Activated CD8-positive, alpha-beta memory T cell treated with anti-CD3 and anti-CD28 coated beads for 1 hour (primary cell): ENCODE results near the gene EXOC3L2.

ENCODE experiments used
- DNase-seq, 2 donors: peaks; one replicate each; pipeline ENCODE4 v3.0.0-alpha.2; 2020; ENCODE audit warnings: low read depth in 1 of 2; ENCODE audit errors: extremely low read depth in 1 of 2

EXOC3L2 gene

GRCh38 chr19:45182758-45183157 lies 62.4 kb downstream of the EXOC3L2 start:
- DNase-seq, result no peak

GRCh38 chr19:45180936-45181335 lies 64.3 kb downstream of the EXOC3L2 start:
- DNase-seq, result no peak

- DNase-seq, result no peak
These were observed 65.3 kb downstream of the EXOC3L2 start for GRCh38 chr19:45179892-45180370.

GRCh38 chr19:45179072-45179891 lies 65.9 kb downstream of the EXOC3L2 start:
- no peak for DNase-seq

GRCh38 chr19:45178262-45179071 lies 66.7 kb downstream of the EXOC3L2 start, which contains the start of gene BLOC1S3:
Gene BLOC1S3 (plus strand): TSS chr19:45178784. CDS start chr19:45179297, 513 bp downstream.
- peak; percentile 98 to 99 for DNase-seq

- no peak for DNase-seq
These were observed 67.4 kb downstream of the EXOC3L2 start, which contains the start of gene TRAPPC6A for GRCh38 chr19:45177817-45178261. Gene TRAPPC6A (minus strand): TSS chr19:45178237. CDS start chr19:45178218, 19 bp downstream.

DNA sequence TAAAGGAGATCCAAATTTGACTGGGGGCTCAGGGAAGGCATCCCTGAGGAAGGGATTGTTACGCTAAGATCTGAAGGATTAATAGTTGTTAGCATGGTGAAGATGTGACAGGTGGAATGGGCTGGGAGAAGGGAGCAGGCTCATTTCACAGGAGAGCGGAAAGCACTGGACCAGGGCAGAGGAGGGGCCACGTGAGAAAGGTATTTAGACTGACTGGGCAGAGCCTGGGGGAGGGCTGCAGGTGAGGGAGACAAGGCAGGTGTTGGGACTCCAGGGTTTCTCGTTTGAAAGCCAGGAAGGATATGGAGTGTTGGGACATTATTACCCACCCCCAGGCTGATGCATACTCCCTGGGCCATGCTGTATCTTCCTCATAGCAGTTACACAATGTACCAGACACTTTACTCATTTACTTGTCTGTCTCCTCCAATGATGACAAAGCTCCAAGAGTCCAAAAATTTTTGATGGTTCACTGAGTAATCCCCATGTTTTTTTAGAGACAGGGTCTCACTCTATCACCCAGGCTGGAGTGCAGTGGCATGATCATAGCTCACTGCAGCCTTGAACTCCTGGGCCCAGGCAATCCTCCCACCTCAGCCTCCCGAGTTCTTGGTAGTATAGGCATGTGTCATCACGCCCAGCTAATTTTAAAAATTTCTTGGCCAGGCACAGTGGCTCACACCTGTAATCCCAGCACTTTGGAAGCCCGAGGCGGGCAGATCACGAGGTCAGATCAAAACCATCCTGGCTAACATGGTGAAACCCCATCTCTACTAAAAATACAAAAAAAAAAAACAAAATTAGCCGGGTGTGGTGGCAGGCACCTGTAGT lies 69.5 kb downstream of the EXOC3L2 start:
- DNase-seq, result no peak

- DNase-seq, result no peak
These were observed 71.4 kb downstream of the EXOC3L2 start for GRCh38 chr19:45173816-45174215.

DNA sequence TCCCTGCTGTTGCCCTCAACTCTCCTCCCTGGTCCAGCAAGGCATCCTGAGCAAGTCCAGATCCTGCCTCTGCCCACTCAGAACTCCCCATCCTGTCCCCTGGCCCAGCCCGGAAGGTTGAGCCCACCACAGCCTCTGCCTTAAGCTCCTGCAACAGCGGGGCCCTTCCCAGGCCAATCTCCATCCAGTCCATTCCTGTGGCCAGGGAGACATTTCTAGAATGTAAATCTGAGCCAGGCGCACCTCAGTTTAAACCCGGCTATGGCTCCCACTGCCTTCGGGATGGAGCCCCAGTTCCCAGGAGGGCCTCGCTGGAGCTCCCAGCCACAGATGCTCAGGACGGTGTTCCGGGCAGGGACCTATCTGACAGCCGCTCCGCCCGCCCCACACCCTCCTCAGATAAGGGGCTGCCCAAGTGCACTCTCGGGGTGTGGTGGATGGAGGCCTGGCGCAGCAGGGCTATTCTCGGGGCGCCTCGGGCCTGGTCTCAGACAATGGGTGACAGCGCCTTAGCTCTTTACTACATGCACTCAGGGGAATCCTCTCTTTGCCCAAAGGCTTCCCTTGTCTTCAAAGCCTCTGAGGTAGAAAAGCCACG lies 72.5 kb downstream of the EXOC3L2 start:
- no peak for DNase-seq

GRCh38 chr19:45172173-45172572 lies 73.0 kb downstream of the EXOC3L2 start:
- DNase-seq, result no peak

- DNase-seq, result no peak
These were observed 74.0 kb downstream of the EXOC3L2 start for GRCh38 chr19:45171211-45171623.

GRCh38 chr19:45170146-45171106 lies 74.8 kb downstream of the EXOC3L2 start:
- no peak for DNase-seq

- no peak for DNase-seq
These were observed 75.6 kb downstream of the EXOC3L2 start for GRCh38 chr19:45169602-45170001.

DNA sequence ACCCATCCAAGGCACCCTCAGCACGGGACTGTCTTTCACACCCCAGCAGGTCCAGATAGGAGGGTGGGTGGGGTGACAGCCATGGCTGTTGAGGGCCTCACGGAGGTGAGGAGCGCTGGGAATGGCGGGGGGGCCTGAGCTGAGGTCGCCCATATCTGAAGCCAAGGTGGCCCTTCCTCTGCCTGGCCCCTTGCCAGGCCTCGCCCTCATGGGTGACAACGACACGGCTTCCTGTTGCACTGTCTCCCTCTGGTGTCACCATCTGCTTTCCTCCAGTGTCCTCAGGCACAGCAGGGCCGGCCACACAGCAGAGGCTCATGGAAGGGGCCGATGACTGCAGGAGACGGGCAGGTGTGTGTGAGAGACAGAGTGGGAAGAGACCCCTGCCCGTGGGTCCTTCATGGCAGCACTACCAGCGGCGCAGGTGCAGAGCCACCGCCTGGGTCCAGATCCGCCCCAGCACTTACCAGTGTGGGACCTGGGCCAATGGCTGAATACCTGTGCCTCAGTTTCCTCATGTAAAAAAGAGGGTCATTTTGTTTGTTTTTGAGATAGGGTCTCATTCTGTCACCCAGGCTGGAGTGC lies 76.3 kb downstream of the EXOC3L2 start:
- no peak for DNase-seq

DNA sequence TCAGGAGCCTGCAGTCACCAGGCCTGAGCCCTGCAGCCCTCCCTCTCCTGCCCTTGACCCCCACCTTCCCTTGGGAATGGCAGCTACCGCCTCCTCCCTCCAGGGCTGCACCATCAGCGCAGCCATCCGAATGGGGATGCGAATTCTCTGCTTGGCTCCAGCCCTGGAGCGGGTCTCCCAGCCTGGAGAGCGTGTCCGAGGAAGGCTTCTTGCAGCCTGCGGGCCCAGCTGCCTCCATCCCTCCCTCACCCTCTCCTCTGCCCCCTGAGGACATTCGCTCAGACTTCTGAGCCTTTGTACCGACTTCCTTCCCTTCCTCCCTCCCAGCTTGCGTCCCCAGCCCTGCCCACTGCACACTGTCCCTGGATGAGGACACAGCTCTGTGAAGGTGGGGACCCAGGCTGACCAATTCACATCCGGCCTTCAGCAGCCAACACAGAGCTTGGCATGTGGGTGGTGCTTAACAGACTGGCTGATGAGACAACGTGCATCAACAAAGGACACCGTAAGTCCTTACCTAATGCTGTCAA lies 78.4 kb downstream of the EXOC3L2 start:
- no peak for DNase-seq

DNA sequence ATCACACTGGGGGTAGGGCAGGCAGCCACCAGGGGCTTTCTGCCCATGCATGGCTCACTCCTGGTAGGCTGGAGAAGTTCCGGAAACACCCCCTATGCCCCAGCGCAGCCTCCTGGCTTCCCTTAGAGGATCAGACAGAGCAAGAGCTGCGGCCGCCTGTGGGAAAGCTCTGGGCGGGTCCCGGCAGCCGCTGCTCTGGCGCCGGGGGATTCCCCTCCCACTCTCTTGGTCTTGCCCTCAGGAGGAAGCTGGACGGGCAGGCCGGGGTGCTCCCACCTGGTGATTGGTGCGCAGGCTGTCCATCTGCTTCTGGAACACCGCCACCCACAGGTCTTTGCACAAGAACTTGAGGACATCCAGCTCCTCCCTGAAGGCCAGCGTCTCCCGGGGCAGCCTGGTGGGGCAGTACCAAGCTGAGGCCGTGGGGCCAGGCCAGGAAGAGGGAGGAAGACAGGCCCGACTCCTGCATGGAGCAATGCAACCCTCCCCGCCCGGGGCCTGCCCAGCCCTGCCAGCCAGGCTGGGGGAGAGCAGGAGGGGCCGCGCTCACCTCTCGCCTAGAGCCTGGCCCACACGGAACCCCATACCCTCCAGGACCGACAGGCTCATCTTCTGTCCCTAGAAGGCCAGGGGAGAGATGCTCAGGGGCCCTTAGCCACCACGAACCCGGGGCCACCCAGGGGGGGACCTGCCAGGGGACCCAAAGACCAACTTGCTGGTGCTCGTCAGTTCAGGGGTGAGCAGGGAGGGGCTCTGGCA lies 80.5 kb downstream of the EXOC3L2 start:
- DNase-seq, result peak in 1 of 2 donors; percentile 11

DNA sequence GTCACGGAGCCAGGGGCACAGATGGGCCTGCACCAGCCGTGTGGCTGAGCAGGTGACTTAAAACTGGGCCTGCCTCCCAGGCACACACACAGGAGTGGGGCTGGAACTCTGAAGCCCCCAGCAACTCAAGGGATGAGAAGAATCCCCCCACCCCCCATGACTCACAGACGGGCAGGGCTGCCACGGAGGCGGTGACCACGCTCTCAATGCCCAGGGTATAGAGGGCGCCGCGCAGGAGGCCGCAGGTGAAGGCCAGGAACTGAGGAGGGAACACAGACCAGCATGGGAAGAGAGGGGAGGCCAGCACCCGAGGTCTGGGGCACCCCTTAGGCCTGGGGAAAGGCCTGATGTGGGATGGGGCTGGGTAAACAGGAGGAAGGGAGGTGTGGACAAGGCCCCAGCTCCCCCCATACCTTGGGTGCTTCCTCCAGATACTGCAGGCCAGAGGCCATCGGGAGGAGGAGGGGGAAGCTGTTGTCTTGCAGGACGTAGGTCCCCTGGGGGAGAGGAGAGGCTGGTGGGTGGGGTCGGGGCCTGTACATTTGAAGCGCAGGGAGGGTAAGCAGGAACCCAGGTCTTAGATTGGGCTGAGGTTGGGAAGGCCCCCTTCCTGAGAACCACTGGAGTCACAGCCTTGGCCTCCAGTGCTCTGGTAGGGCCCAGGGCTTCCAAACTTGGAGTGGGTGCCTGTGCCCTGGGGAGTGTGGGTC lies 81.3 kb downstream of the EXOC3L2 start:
- no peak for DNase-seq
